HG02571 (cell line): ENCODE measurements around the gene SGMS1.

Experiments used
- ATAC-seq: cut with Tn5 transposase; IDR thresholded peaks from one replicate; pipeline ENCODE4 v1.9.1; 2021; ENCODE audit warnings: mild to moderate bottlenecking, moderate library complexity; ENCODE audit not compliant: unreplicated experiment

Gene SGMS1

GRCh38 chr10:50613726-50614443 is 9.9 kb downstream of the SGMS1 start:
- ATAC-seq: no peak

- peak; percentile 71 for ATAC-seq
Observed at GRCh38 chr10:50613150-50613549, 10.6 kb downstream of the SGMS1 start.

- ATAC-seq: no peak
Observed at GRCh38 chr10:50610368-50610767, 13.4 kb downstream of the SGMS1 start.

- no peak for ATAC-seq
Observed at GRCh38 chr10:50607356-50607925, 16.3 kb downstream of the SGMS1 start.

- ATAC-seq: no peak
Observed at GRCh38 chr10:50605951-50606270, 17.8 kb downstream of the SGMS1 start.

- ATAC-seq: peak; percentile 85
Observed at GRCh38 chr10:50605269-50605950, 18.3 kb downstream of the SGMS1 start.

- peak; percentile 6 for ATAC-seq
Observed at GRCh38 chr10:50604809-50605208, 18.9 kb downstream of the SGMS1 start.

- peak; percentile 60 for ATAC-seq
Observed at GRCh38 chr10:50604049-50604640, 19.6 kb downstream of the SGMS1 start.

- ATAC-seq: no peak
Observed at GRCh38 chr10:50603151-50603850, 20.5 kb downstream of the SGMS1 start.

- ATAC-seq: no peak
Observed at GRCh38 chr10:50601974-50602373, 21.8 kb downstream of the SGMS1 start.

- ATAC-seq: no peak
Observed at GRCh38 chr10:50600831-50601477, 22.8 kb downstream of the SGMS1 start.

- ATAC-seq: no peak
Observed at GRCh38 chr10:50600286-50600685, 23.5 kb downstream of the SGMS1 start.

GRCh38 chr10:50596897-50597296 is 26.9 kb downstream of the SGMS1 start:
- no peak for ATAC-seq

- no peak for ATAC-seq
Observed at GRCh38 chr10:50596456-50596855, 27.3 kb downstream of the SGMS1 start.

- no peak for ATAC-seq
Observed at GRCh38 chr10:50595785-50596184, 28.0 kb downstream of the SGMS1 start.

- ATAC-seq: no peak
Observed at GRCh38 chr10:50593523-50594376, 30.0 kb downstream of the SGMS1 start.

- no peak for ATAC-seq
Observed at GRCh38 chr10:50592961-50593418, 30.8 kb downstream of the SGMS1 start.

- ATAC-seq: no peak
Observed at GRCh38 chr10:50590935-50591334, 32.8 kb downstream of the SGMS1 start.

- no peak for ATAC-seq
Observed at GRCh38 chr10:50586740-50587088, 37.0 kb downstream of the SGMS1 start.
